Upper lobe of left lung (tissue), 4 donors: ENCODE data around the gene SLC22A12.

Experiments used
- EP300 ChIP-seq, 4 donors: sonication (generic); formaldehyde crosslinking; IDR thresholded peaks; one replicate each; pipeline ENCODE4 v1.5.1; 2017; ENCODE audit warnings: antibody characterized with exemption in 4 of 4, control low read depth in 2 of 4
- POLR2A ChIP-seq, 4 donors: fragments of 450-650 bp; IDR thresholded peaks; one replicate each; pipeline ENCODE4 v1.5.1; 2016 to 2017; ENCODE audit warnings: antibody characterized with exemption in 4 of 4, mild to moderate bottlenecking in 2 of 4
- POLR2AphosphoS5 ChIP-seq, 2 donors: sonication (generic); formaldehyde crosslinking; IDR thresholded peaks; one replicate each; pipeline ENCODE4 v1.5.1; 2017; ENCODE audit warnings: antibody characterized with exemption in 2 of 2
- TF ChIP-seq, protein P1 (sequence below), 6 experiments: fragments of 450-650 bp in 4 of 6; fragments of 200-600 bp in 2 of 6; sonication (generic) in 2 of 6; IDR thresholded peaks; one replicate each; pipeline ENCODE4 v1.5.1; 2016 to 2019; ENCODE audit warnings: antibody characterized with exemption in 6 of 6

DNA sequence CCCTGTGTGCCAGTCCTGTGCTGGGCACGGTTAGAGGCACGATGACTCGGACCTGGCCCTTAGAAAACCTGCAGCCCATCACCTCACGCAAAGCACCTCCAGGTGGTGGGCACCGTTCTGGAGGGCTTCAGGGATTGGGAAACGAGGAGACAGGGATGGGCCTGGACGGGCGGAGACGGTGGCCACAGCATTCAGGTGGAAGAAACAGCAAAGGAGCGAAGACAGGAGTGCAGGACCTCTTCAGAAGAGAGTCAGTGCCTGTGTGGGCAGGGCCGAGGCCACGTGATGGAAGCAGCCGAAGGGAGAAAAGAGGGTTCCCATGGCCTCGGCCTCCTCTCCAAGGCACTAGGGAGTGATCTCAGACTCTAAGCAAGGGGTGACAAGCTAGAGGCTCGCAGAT, 8.1 kb upstream of the SLC22A12 start:
- TF ChIP-seq, protein P1, sequence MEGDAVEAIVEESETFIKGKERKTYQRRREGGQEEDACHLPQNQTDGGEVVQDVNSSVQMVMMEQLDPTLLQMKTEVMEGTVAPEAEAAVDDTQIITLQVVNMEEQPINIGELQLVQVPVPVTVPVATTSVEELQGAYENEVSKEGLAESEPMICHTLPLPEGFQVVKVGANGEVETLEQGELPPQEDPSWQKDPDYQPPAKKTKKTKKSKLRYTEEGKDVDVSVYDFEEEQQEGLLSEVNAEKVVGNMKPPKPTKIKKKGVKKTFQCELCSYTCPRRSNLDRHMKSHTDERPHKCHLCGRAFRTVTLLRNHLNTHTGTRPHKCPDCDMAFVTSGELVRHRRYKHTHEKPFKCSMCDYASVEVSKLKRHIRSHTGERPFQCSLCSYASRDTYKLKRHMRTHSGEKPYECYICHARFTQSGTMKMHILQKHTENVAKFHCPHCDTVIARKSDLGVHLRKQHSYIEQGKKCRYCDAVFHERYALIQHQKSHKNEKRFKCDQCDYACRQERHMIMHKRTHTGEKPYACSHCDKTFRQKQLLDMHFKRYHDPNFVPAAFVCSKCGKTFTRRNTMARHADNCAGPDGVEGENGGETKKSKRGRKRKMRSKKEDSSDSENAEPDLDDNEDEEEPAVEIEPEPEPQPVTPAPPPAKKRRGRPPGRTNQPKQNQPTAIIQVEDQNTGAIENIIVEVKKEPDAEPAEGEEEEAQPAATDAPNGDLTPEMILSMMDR (IDR thresholded peaks at IDR 0.05), result no peak
- TF ChIP-seq POLR2A (IDR thresholded peaks at IDR 0.05) (no peak), POLR2AphosphoS5 (IDR thresholded peaks at IDR 0.05) (no peak), EP300 (IDR thresholded peaks at IDR 0.05) (no peak)
